ENCODE results near the gene RALGPS2.

Gene RALGPS2, protein sequence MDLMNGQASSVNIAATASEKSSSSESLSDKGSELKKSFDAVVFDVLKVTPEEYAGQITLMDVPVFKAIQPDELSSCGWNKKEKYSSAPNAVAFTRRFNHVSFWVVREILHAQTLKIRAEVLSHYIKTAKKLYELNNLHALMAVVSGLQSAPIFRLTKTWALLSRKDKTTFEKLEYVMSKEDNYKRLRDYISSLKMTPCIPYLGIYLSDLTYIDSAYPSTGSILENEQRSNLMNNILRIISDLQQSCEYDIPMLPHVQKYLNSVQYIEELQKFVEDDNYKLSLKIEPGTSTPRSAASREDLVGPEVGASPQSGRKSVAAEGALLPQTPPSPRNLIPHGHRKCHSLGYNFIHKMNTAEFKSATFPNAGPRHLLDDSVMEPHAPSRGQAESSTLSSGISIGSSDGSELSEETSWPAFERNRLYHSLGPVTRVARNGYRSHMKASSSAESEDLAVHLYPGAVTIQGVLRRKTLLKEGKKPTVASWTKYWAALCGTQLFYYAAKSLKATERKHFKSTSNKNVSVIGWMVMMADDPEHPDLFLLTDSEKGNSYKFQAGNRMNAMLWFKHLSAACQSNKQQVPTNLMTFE

DNA sequence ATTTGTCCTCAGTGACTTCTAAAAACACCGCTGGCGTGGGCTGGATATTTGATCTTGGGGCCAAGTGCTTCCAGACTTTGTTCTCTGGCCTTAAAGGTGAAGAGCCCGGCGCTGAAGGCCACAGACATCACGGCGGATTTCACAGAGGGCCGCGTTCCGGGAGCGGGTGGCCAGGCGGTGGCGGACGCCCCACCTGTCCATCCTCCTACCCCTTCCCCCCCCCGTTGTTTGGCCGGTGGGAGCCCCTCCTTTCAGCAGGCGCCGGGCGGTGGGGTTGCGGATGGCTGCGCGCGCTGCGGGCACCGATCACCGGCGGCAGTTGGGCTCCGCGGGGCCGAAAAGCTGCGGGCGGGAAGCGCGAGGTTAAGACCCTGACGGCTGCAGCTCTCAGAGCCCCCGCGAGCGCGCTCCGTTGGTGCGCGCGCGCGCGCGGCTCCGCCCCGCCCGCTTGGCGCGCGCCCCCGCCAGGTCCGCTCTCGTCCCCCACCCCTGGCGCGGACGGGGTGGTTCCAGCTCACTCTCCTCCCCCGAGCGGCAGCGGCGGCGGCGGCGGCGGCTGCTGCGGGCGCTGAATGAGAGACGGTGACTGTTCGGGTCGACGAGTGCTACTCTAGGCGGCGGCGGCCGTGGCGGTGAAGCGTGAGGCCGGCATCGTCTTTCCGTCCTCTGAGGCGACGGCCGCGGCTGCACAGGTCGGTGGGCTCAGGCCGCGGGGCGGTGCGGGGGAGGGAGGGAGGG, at the start of gene RALGPS2:
RALGPS2 (plus strand) TSS at position 517 of the 738 bp plus-strand sequence. CDS start 51,521 bp downstream, outside the sequence.
- DNase-seq: peak; percentile 74

DNA sequence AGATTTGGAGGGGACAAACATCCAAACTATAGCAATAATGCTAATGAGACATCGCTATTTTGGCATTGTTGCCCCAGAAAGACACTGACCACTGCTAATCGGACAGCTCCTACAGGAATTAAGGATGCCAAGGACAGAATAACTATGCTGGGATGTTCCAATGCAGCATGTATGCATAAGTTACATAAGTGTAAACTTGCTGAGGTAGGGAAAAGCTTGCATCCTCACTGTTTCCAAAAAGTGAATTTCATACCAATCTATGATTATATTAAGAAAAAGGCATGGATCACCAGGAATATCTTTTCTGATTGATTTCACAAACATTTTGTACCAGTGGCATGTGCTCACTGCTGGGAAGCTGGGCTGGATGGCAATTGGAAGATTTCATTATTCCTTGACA, 45.8 kb upstream of the RALGPS2 start:
- no peak for DNase-seq

DNA sequence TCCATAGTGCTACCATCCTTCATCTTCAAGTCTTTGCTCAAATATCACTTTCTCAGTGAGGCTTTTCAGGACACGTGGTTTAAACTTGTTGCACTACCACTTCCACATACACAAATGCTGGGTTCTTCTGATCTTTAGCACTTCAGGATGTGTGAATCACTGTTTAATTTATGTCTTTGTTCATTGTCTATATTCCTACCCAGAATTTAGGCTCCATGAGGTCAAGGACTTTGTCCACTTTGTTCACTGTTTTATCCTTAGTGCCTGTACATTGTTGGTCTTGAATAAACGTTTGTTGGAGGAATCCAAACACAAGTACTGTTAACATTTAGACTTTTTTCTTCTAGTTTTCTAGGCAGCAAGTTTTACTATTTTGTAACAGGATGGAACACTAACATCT, 42.6 kb upstream of the RALGPS2 start:
- DNase-seq: peak; percentile 44

DNA sequence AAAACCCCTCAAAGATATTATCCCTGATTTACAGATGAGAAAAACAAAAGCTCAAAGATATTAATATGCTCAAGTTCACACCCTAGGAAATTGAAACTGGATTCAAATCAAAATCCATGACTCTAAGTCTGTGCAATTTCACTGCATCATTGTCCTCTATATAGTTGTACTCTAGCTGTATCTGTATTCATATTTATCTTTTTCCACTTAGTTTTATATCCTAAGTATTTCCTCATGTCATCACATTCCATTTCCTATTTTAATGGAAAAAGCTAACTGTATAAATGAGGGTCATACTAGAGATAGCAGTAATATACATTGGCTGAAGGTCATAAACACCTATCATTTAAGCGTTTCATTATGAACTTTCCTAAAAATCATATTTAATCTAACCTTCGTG, 42.2 kb upstream of the RALGPS2 start:
- no peak for DNase-seq

DNA sequence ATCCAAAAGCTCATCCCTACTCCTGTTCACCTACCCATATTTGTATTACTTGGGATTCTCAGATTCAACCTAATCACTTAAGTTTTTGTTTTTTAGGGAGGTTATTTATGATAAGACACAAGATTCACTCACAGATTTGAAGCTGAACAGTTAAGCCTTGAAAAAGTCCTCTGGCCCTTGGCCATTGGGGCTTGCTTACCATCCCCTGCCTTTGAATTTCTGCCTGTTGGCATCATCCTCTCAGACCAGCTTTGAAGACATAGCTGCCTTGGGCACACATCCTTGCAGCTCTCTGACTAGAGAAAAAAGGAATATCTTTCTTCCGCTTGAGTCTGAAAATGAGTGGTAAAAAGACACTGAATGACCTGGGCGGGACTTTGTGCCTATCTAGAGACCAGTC, 41.8 kb upstream of the RALGPS2 start:
- no peak for DNase-seq

DNA sequence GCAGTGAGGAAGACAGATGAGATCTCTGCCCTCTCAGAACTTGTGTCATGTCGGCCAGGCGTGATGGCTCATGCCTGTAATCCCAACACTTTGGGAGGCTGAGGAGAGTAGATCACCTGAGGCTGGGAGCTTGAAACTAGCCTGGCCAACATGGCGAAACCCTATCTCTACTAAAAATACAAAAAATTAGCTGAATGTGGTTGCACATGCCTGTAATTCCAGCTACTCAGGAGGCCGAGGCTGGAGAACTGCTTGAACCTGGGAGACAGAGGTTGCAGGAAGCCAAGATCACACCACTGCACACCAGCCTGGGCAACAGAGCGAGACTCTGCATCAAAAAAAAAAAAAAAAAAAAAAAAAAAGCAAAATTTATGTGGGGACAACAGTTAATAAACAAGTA, 40.9 kb upstream of the RALGPS2 start:
- DNase-seq: no peak

DNA sequence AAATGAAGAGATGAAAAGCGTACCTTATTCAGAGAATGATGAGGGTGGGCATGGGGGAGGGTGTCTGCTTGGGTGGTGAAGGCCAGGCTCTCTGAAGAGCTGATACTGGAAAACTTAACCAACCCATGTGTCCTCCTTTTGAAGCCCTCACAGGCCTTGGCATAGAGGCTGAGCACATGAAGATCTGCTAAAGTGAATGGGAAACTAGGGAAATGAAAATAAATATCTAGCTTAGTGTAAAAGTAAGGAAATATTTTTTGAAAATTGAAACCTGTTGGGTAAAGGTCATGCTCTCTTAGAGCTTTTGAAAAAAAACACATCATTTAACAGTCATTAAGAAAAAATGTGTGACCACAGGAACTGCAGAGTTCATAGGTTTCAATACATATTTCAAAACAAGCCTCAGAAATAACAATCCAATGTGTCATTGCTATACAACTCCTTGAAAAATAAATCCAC, 40.5 kb upstream of the RALGPS2 start:
- peak; percentile 96 for DNase-seq

DNA sequence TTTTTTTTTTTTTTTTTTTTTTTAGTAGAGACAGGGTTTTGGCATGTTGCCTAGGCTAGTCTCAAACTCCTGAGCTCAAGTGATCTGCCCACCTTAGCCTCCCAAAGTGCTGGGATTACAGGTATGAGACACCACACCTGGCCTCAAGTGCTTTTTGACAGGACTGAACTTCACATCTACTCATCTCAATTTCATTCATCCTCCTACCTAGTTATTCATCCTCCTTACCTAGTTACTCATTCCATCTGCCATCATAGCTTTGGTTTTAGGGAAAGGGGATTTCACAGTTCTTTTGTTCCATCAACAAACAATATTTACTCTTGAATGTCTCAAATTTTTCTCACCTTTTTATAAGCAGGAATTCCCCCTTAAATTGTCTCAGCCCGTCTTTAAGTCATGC, 38.6 kb upstream of the RALGPS2 start:
- no peak for DNase-seq

DNA sequence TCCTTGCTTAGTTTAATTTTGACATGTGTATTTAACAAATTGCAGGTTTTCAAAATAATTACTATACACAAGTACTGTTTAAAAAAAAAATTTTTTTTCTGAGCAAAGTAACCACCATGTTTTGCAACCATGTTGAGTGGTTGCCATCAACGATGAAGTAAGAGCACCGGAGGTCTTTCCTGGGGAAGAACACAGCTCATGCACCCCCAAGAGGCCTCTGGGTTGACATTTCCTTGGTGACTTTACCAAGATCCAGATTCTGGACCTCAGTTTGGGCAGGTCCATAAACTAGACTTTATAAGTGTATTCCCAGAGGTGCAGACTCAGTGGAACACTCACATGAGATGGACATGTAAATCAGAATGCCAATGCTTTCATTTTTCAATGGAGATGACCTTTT, 36.8 kb upstream of the RALGPS2 start:
- DNase-seq: peak; percentile 41

DNA sequence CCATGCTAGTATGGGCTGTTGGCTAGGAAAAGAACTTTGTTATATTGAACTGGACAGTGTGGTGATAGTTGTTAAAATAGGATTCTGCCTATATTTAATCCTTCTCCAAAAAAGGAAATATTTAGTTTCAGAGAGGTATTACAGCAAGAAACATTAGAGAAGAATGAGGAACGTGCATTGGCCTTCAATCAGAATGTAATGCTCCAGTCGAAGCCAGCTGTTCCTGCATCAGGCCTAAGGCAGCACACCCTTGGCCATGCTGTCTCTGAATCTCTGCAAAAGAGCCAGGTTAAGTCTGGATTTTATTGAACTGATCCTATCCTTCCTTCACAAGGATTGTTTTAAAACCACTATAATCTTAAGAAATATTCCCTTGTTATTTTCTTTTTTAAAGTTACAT, 35.3 kb upstream of the RALGPS2 start:
- peak; percentile 28 for DNase-seq

DNA sequence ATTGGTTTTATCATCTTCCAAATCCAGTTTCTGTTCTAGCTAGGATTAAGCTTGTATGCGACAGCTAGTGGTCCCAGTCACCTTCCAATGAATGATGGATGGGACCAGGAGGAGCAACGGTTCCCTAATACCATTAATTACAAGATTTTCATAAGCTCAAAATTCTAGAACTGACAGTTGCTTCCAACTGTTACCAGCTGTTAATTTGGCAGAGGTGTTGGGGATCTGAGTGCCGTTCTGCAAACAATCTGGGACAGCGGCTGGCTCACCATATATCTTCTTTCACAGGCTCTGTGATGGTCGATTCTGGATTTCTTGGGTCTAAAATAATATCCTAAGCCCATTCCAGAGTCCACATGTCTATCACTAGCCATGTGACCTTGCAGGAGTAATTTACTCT, 34.5 kb upstream of the RALGPS2 start:
- no peak for DNase-seq

DNA sequence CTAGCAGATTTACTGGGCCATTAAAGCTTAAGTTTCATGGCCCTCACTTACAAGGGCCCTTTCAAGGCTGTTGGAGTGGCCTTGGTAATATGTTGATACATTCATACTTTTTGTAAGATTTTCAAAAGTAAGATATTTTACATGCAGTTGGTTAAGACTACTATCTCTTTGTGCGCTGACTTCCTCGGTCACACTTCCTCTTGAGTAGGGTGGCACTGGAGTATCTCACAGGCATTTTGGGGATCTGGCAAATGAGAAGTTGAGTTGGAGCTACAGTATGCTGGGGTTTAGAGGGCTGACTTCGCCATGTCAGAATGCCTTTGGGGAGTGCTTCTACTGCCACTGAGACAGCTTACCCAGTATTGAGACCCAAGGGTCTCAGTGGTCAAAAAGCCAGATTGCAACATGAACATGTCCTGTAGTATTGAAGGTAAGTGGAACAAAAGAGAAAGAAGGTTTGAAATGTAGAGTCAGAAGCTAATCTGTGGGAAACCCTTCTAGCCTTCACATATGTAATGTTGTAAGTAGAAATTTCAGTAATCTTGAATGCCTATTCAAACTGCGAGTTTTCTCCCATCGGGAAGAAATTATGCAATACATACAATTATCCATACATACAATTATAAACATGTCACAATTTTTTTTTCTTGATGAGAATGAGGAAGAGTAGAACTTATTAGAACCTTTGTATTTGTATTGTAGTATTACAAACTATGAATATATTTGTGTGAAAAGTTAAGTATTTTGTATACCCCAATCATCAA, 32.3 kb upstream of the RALGPS2 start:
- no peak for DNase-seq

DNA sequence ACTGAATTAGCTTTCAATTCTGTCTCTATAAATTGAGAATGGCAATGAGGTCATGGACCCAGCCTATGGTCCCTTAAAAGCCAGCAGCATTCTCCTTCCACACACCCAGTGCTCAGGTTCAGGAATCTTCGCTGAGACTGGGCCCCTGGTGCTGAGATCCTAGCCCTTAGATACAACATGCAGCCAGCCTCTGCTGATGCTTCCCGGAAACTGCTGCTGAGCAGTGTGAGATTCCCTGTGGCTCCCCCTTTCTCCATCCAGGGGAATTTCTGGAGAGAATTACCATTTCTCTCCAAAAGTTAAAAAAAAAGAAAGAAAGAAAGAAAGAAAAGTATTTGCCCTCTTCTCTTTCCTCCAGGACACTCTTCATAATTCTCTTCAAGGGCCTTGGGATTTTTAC, 31.7 kb upstream of the RALGPS2 start:
- no peak for DNase-seq

DNA sequence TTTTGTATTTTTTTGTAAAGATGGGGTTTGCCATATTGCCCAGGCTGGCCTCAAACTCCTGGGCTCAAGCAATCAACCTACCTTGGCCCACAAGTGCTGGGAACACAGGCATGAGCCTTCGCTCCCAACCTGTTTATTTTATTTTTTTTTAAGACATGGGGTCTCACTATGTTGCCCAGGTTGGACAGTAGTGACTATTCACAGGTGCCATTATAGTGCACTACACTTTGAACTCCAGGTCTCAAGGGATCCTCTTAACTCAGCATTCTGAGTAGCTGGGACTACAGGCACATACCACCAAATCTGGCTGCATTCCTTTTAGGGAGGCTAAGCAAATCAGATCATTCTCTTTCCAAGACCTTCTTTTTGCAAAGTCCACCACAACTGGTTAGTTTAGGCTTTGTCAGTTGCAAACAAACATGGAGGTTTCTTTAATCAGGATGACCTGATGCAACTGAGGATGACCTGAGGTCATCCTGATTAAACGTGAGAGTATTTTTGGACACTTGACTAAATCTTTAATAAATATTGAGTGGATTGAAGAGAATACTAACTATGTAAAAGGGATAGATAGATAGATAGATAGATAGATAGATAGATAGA, 30.0 kb upstream of the RALGPS2 start:
- DNase-seq: no peak

DNA sequence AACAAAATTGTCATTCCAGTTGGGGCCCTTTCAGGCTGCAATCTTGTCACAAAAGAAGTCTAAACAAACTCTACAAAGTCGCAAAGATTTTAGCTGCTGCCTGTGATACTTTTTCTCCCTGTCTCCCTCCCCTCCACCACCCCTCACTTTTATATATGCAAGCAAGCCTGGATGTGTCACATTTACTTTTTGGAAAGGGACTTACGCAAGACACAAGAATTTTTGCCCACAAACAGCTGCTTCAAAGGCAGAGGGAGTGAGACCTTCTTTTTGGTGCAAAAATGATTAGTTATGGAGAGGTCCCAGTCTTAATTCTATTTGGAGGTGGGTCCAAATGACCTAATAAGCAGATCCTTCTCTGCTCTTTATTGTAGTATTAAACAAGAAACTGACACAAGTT, 22.9 kb upstream of the RALGPS2 start:
- DNase-seq: peak; percentile 77

DNA sequence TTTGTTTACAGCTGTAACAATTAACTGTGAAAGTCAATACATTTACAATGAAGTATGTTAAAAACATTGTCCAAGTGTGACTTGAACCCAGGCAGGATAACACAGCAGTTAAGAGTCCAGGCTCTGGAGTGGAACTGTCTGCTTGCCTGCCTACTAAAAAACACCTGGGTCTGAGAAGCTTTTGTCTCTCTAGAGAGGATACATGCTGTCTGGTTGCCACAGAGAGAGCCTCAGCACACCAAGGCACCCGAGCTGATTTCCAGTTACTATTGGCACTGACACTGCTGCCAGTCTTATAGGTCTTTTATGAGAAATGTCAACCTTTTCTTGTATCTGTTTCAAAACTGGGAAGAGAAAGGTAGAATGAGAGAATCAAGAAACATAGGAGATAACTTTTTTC, 20.2 kb upstream of the RALGPS2 start:
- no peak for DNase-seq

DNA sequence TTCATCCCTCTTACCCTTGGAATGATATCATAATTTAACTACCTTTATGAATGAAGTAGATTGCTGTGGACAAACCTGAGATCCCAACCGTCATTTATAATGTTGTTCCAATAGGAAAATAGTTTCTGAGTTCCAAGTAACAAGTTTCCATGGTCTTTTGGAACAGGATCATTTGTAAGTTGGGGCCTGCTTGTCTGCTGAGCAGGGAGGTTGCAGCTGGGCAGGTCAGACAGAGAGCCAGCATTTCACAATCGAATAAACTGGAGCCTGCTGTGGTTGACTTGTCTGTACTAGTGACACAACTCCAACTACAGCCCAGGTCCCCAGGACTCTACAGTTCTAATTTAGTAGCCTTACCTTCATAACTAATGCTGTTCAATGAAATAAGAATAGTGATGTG, 18.6 kb upstream of the RALGPS2 start:
- peak; percentile 54 for DNase-seq

DNA sequence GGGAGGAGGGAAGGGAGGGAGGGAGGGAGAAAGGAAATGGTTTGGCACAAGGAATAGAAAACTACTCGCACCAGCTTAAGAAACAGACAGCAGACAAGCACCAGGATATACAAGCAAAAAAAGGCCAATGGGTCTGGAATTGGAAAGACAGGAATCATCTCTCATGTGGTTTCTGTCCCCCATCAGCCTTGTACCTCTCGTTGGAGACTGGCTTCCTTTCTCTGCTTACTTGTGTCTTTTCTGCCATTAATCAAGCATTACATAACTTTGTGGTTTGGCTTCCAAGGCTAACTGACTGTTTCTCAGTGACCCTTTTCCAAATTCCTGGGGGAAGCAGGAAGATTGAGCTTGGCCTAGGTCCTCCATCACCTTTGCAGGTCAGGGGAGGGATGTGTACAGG, 11.8 kb upstream of the RALGPS2 start:
- peak; percentile 24 for DNase-seq

DNA sequence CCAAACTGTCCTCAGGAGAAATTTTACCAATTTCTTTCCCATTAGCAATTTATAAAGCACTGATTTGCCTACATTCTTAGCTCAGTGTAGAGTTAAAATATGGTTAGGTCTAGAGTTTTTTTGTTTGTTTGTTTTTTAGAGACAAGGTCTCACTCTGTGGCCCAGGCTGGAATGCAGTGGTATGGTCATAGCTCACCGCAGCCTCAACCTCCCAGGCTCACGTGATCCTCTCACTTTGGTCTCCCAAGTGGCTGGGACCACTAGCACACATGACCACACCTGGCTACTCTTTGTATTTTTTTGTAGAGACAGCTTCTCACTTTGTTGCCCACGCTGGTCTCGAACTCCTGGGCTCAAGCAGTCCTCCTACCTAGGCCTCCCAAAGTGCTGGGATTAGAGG, 10.6 kb upstream of the RALGPS2 start:
- no peak for DNase-seq

DNA sequence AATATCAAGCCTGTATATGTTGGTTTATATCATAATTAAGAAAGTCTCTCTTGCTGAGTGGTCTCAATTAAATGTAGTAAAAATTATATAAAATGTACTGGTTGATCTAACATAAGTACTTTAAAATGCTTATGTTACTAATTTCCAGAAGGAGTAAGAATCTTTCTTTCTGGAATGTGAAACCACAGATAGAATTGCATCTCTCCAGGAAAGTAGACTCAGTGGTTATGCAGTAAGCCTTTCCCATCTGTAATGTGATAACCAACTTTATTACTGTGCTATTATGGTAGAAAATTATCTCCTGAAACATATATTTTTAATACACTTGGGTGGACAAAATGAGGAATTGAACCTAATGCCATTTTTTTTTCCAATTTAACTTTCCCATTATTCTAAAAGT, 8.9 kb upstream of the RALGPS2 start:
- no peak for DNase-seq

DNA sequence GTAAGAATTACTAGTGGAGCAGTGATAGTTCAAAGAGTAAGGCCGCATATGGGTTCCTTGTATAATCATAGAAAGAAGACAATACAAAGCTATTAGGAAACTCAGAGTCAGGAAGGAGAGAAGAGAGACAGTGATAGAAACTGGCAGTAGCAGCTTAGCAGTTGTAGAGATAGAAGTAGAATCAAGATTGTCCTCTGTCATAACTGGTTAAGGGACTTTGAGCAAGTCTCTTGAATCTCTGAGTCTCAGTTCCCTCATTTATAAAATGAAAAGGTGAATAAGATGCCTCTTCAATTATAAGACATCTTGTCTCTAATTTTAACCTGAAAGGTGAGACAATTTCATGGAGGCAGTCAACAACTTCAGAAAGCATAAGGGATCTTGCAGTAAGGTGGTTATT, 6.5 kb upstream of the RALGPS2 start:
- DNase-seq: no peak

DNA sequence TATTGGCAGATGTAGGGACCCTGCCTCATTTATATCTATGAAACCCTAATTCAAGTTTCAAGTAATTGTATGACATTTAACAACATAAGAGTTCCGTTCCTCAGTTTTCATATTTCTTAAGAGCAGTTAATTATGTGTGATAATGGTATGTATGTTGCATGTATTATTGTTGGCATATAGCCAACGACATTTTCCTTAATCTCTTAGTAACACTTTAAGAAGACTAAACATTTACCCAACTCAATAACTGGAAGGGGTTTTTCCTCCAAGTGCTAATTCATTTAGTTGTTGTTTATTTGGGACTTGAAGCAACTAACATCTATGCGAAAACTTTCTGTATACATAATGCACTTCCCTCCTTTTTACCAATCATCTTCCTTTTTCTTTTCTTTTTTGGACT, 1.5 kb upstream of the RALGPS2 start:
- no peak for DNase-seq

DNA sequence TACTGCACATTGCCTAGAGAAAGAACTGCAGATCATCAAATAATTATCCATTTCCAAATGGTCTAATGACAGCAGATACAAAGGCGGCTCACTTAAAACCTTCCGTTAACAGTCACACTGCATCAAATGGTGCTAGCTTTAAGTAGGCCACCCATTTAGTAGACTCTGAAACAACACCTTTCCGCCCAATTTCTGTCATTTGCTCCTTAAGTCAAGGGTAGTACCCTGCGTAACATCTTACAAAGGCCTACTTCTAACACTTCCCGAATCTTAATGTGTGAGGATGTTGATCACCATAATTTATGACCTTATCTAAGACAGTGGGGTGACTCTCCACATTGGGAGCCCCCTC, 692 bp upstream of the RALGPS2 start:
- no peak for DNase-seq

Data from HCEC 1CT (cell line).